ENCODE results near the gene COL19A1. TPM values are rescaled to one million over a fixed set of nuclear protein-coding genes. Genes with fewer than 3 reads are reported as not detected.

Gene COL19A1
- total and polyA plus RNA-seq, 2 experiments from 2014 or later = not detected

DNA sequence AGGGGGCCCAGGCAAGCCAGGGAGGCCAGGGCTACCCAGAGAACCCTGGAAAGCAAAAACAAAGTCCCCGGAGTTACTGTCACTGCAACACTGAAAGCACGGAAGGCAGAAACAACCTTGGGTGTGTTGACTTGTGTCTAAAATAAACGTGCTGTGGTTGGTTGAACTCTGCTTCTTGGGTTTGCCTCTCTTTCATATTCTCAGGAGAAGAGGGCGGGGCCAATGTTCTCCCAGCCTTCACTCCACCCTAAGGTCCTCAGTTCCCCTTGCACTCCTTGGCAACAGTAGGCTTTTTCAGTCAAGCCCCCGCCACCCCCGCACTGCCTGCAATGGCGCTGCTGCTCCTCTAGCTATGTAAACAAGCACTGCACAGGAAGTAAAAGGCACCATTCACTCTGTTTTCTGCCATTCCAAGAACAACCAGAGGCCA lies 375.6 kb downstream of the COL19A1 start:
- H3K36me3 Mint-ChIP-seq (ENCODE audit: low read depth) = peaks cover 3% of the 10 kb centered on the region; the same call in 1 of the 3 replicates
- no peaks in the 10 kb centered on the region for H3K9me2 ChIP-seq (ENCODE audit: insufficient read depth)
- no peak overlapping the region for H3K4me3 Mint-ChIP-seq
- TF ChIP-seq CREB1 (CRISPR knock-in tag; IDR thresholded peaks at IDR 0.05; ENCODE audit: low read depth) (no peak), POLR2AphosphoS5 (IDR thresholded peaks at IDR 0.05; ENCODE audit: low read depth) (no peak)
- peaks cover 8% of the 10 kb centered on the region; the same call in 1 of the 2 replicates for H3K4me1 ChIP-seq (ENCODE audit: insufficient read depth)
- no peaks in the 10 kb centered on the region for H3K27me3 ChIP-seq (ENCODE audit: insufficient read depth)
- no peaks in the 10 kb centered on the region for H3K9me3 Mint-ChIP-seq
- H3K4me3 ChIP-seq = no peak overlapping the region
- no peaks in the 10 kb centered on the region for H3F3A ChIP-seq (replicated peaks; ENCODE audit: low read depth)
- no peaks in the 10 kb centered on the region for H3K27me3 Mint-ChIP-seq (ENCODE audit: insufficient read depth, low read depth, poor library complexity)
- ATAC-seq (peak; percentile 69), DNase-seq (ENCODE audit: low spot score) (peak; percentile 28)
- no peak overlapping the region for H3K27ac ChIP-seq (ENCODE audit: low read depth)
- no peak overlapping the region for H2AFZ ChIP-seq
- peak overlapping the region; percentile 90 for H3K27ac Mint-ChIP-seq
- H3K4me2 ChIP-seq = peak overlapping the region; percentile 18; the same call in 1 of the 2 replicates
- no peaks in the 10 kb centered on the region for H3K79me2 ChIP-seq (replicated peaks; ENCODE audit: insufficient read depth)
- H3K4me1 Mint-ChIP-seq = peaks cover 14% of the 10 kb centered on the region
- H3K36me3 ChIP-seq (ENCODE audit: insufficient read depth) = no peaks in the 10 kb centered on the region
- H4K20me1 ChIP-seq (replicated peaks; ENCODE audit: insufficient read depth) = no peaks in the 10 kb centered on the region

DNA sequence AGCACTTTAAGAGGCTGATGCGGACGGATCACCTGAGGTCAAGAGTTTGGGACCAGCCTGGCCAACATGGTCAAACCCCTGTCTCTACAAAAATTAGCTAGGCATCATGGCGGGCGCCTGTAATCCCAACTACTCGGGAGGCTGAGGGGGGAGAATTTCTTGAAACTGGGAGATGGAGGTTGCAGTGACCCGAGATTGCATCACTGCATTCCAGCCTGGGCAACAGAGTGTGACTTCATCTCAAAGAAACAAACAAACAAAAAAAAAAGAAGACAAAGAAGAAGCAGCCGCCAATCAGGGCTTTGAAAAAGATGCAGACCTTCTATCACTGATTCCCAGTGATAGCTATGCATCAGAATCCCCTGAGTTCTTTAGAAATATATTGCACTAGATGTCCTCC lies 379.8 kb downstream of the COL19A1 start:
- Histone ChIP-seq H4K20me1 (replicated peaks; ENCODE audit: insufficient read depth) (no peaks in the 10 kb centered on the region), H3K4me2 (no peak overlapping the region), H3K27me3 (ENCODE audit: insufficient read depth) (no peaks in the 10 kb centered on the region), H3F3A (replicated peaks; ENCODE audit: low read depth) (no peaks in the 10 kb centered on the region), H3K4me3 (no peak overlapping the region), H2AFZ (no peak overlapping the region; the same call in 1 of the 2 replicates), H3K79me2 (replicated peaks; ENCODE audit: insufficient read depth) (no peaks in the 10 kb centered on the region), H3K4me1 (ENCODE audit: insufficient read depth) (peaks cover 8% of the 10 kb centered on the region; the same call in 1 of the 2 replicates), H3K36me3 (ENCODE audit: insufficient read depth) (no peaks in the 10 kb centered on the region), H3K9me2 (ENCODE audit: insufficient read depth) (no peaks in the 10 kb centered on the region), H3K27ac (ENCODE audit: low read depth) (no peak overlapping the region)
- H3K36me3 Mint-ChIP-seq (ENCODE audit: low read depth) = peaks cover 4% of the 10 kb centered on the region; the same call in 2 of the 3 replicates
- peak; percentile 16 for DNase-seq (ENCODE audit: low spot score)
- H3K4me3 Mint-ChIP-seq = no peak overlapping the region
- no peak for ATAC-seq
- no peak overlapping the region for H3K27ac Mint-ChIP-seq
- no peak for TF ChIP-seq CREB1 (CRISPR knock-in tag; IDR thresholded peaks at IDR 0.05; ENCODE audit: low read depth)
- no peak for TF ChIP-seq ZNF331 (CRISPR knock-in tag; IDR thresholded peaks at IDR 0.05; ENCODE audit: low read depth)
- H3K4me1 Mint-ChIP-seq = peaks cover 12% of the 10 kb centered on the region
- H3K9me3 Mint-ChIP-seq = no peaks in the 10 kb centered on the region
- H3K27me3 Mint-ChIP-seq (ENCODE audit: insufficient read depth, low read depth, poor library complexity) = no peaks in the 10 kb centered on the region

DNA sequence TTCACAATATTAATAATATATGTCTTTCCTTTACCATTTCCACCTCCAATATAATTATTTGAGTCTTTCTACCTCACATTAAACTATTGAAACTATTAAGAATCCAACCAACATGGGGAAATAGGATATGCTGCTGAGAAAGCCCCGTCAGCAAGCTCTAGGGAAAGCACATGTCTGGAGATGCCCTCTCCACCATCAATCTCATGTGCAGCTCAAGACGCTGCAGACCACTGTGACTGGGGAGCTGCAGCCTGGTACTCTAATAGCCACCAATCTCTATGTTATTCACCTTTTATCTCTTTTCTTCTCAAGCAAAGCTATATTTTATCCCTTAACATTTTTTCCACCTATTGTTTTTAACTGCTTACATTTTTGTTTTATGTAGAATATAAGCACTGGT lies 386.2 kb downstream of the COL19A1 start:
- Mint-ChIP-seq H3K36me3 (ENCODE audit: low read depth) (peaks cover 4% of the 10 kb centered on the region; the same call in 2 of the 3 replicates), H3K4me3 (no peak overlapping the region), H3K27me3 (ENCODE audit: insufficient read depth, low read depth, poor library complexity) (no peaks in the 10 kb centered on the region), H3K4me1 (no peaks in the 10 kb centered on the region; the same call in 2 of the 3 replicates), H3K27ac (no peak overlapping the region), H3K9me3 (no peaks in the 10 kb centered on the region)
- ATAC-seq (no peak), DNase-seq (ENCODE audit: low spot score) (no peak)
- TF ChIP-seq EZH2 (IDR thresholded peaks at IDR 0.05; ENCODE audit: low read depth, unreplicated experiment) = no peak
- TF ChIP-seq EZH2phosphoT487 (IDR thresholded peaks at IDR 0.05; ENCODE audit: unreplicated experiment) = no peak
- no peak for TF ChIP-seq POLR2AphosphoS5 (IDR thresholded peaks at IDR 0.05; ENCODE audit: low read depth)
- TF ChIP-seq, protein P1, sequence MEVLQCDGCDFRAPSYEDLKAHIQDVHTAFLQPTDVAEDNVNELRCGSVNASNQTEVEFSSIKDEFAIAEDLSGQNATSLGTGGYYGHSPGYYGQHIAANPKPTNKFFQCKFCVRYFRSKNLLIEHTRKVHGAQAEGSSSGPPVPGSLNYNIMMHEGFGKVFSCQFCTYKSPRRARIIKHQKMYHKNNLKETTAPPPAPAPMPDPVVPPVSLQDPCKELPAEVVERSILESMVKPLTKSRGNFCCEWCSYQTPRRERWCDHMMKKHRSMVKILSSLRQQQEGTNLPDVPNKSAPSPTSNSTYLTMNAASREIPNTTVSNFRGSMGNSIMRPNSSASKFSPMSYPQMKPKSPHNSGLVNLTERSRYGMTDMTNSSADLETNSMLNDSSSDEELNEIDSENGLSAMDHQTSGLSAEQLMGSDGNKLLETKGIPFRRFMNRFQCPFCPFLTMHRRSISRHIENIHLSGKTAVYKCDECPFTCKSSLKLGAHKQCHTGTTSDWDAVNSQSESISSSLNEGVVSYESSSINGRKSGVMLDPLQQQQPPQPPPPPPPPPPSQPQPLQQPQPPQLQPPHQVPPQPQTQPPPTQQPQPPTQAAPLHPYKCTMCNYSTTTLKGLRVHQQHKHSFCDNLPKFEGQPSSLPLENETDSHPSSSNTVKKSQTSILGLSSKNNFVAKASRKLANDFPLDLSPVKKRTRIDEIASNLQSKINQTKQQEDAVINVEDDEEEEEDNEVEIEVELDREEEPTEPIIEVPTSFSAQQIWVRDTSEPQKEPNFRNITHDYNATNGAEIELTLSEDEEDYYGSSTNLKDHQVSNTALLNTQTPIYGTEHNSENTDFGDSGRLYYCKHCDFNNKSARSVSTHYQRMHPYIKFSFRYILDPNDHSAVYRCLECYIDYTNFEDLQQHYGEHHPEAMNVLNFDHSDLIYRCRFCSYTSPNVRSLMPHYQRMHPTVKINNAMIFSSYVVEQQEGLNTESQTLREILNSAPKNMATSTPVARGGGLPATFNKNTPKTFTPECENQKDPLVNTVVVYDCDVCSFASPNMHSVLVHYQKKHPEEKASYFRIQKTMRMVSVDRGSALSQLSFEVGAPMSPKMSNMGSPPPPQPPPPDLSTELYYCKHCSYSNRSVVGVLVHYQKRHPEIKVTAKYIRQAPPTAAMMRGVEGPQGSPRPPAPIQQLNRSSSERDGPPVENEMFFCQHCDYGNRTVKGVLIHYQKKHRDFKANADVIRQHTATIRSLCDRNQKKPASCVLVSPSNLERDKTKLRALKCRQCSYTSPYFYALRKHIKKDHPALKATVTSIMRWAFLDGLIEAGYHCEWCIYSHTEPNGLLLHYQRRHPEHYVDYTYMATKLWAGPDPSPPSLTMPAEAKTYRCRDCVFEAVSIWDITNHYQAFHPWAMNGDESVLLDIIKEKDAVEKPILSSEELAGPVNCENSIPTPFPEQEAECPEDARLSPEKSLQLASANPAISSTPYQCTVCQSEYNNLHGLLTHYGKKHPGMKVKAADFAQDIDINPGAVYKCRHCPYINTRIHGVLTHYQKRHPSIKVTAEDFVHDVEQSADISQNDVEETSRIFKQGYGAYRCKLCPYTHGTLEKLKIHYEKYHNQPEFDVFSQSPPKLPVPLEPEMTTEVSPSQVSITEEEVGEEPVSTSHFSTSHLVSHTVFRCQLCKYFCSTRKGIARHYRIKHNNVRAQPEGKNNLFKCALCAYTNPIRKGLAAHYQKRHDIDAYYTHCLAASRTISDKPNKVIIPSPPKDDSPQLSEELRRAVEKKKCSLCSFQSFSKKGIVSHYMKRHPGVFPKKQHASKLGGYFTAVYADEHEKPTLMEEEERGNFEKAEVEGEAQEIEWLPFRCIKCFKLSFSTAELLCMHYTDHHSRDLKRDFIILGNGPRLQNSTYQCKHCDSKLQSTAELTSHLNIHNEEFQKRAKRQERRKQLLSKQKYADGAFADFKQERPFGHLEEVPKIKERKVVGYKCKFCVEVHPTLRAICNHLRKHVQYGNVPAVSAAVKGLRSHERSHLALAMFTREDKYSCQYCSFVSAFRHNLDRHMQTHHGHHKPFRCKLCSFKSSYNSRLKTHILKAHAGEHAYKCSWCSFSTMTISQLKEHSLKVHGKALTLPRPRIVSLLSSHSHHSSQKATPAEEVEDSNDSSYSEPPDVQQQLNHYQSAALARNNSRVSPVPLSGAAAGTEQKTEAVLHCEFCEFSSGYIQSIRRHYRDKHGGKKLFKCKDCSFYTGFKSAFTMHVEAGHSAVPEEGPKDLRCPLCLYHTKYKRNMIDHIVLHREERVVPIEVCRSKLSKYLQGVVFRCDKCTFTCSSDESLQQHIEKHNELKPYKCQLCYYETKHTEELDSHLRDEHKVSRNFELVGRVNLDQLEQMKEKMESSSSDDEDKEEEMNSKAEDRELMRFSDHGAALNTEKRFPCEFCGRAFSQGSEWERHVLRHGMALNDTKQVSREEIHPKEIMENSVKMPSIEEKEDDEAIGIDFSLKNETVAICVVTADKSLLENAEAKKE (CRISPR knock-in tag; IDR thresholded peaks at IDR 0.05) = no peak
- TF ChIP-seq ZNF331 (CRISPR knock-in tag; IDR thresholded peaks at IDR 0.05; ENCODE audit: low read depth) = no peak
- no peak for TF ChIP-seq STAT1 (IDR thresholded peaks at IDR 0.05; ENCODE audit: unreplicated experiment)
- no peak for TF ChIP-seq NANOG (IDR thresholded peaks at IDR 0.05; ENCODE audit: borderline replicate concordance)
- no peak for TF ChIP-seq JUNB (IDR thresholded peaks at IDR 0.05; ENCODE audit: unreplicated experiment)
- TF ChIP-seq CREB1 (CRISPR knock-in tag; IDR thresholded peaks at IDR 0.05; ENCODE audit: low read depth) = no peak
- TF ChIP-seq ZNF114 (CRISPR knock-in tag; IDR thresholded peaks at IDR 0.05) = no peak
- Histone ChIP-seq H3K27ac (ENCODE audit: low read depth) (no peak overlapping the region), H3K4me3 (no peak overlapping the region), H4K20me1 (replicated peaks; ENCODE audit: insufficient read depth) (no peaks in the 10 kb centered on the region), H3K4me2 (no peak overlapping the region), H2AFZ (no peak overlapping the region), H3K4me1 (ENCODE audit: insufficient read depth) (no peaks in the 10 kb centered on the region), H3F3A (replicated peaks; ENCODE audit: low read depth) (no peaks in the 10 kb centered on the region), H3K9me2 (ENCODE audit: insufficient read depth) (no peaks in the 10 kb centered on the region), H3K36me3 (ENCODE audit: insufficient read depth) (no peaks in the 10 kb centered on the region), H3K79me2 (replicated peaks; ENCODE audit: insufficient read depth) (no peaks in the 10 kb centered on the region), H3K27me3 (ENCODE audit: insufficient read depth) (no peaks in the 10 kb centered on the region)

Measured in GM23338 (cell line).